Psoas muscle (tissue), 8 donors: ENCODE data around the gene ANKH. TPM values are rescaled to one million over a fixed set of nuclear protein-coding genes. Genes with fewer than 3 reads are reported as not detected.

ENCODE experiments used
- ATAC-seq, 4 donors: fragments of 200-7000 bp; cut with Tn5 transposase; one replicate each; pipeline ENCODE4 v1.9.1; 2020; ENCODE audit warnings: moderate library complexity in 3 of 4, mild to moderate bottlenecking in 2 of 4
- DNase-seq, 2 donors: peaks; one replicate each; pipeline ENCODE4 v3.0.0-alpha.2; 2020
- H3K27ac ChIP-seq: fragments of 200-600 bp; one replicate; pipeline ENCODE4 v1.8.0; 2022
- H3K27me3 ChIP-seq, 3 donors: fragments of 200-600 bp in 1 of 3; one replicate each; pipeline versions ENCODE4 v1.6.1 to v1.8.0; 2013 to 2022; ENCODE audit warnings: low read length in 2 of 3, mild to moderate bottlenecking in 2 of 3, moderate library complexity in 1 of 3; ENCODE audit not compliant: insufficient read depth in 3 of 3
- H3K36me3 ChIP-seq, 2 donors: fragments of 200-600 bp in 1 of 2; one replicate each; pipeline versions ENCODE4 v1.6.1 to v1.8.0; 2013 to 2022; ENCODE audit warnings: low read depth in 1 of 2, mild to moderate bottlenecking in 1 of 2, moderate library complexity in 1 of 2; ENCODE audit not compliant: insufficient read depth in 1 of 2
- H3K4me1 ChIP-seq: fragments of 200-600 bp; one replicate; pipeline ENCODE4 v1.8.0; 2022
- H3K4me3 ChIP-seq: fragments of 200-600 bp; one replicate; pipeline ENCODE4 v1.8.0; 2022; ENCODE audit warnings: mild to moderate bottlenecking
- H3K9me3 ChIP-seq: fragments of 200-600 bp; one replicate; pipeline ENCODE4 v1.8.0; 2022
- CTCF ChIP-seq: fragments of 200-600 bp; IDR thresholded peaks from one replicate; pipeline ENCODE4 v1.8.0; 2022; ENCODE audit warnings: antibody characterized with exemption
- WGBS, 3 donors: extraction: QIAGEN DNeasy Blood & Tissue Kit; methylation state at CpG; one replicate each; pipeline versions ENCODE4 v1.1.6 to v1.1.7; 2013; 5-methylcytosine and 5-hydroxymethylcytosine counted together
- intact Hi-C, 2 donors: fragments of 100-400 bp; cut with DNase I; formaldehyde crosslinking; loops; one replicate each; pipeline versions ENCODE4 v1.11.0 to v1.14.2; 2022
- polyA plus RNA-seq, 3 donors: library from polyadenylated mRNA; stranded (reverse); fragments of 200-250 nt; gene quantifications; one replicate each; pipeline ENCODE4 v1.2.3, GENCODE V29; 2013
- total RNA-seq, 4 donors: library from RNA; stranded (reverse); fragmentation: NEBNext Ultra II Directional in 2 of 4; extraction: Animal tissue kit (Norgen Biotek cat#: 25700) in 2 of 4; gene quantifications; one replicate each; pipeline versions ENCODE4 v1.2.1 to v1.2.4, GENCODE V29; 2021 to 2023
- donor health status: healthy with polysubstance abuse.
- donor health status: DM: no; HTN: no; CAD: no; lungs with moderate emphysema.
- donor health status: Bipolar disorder and iron deficiency.
- donor health status: healthy.
- donor health status: DM: yes; HTN: yes; CAD: no.
- donor health status: DM: no; HTN: no; CAD: no.
- donor health status: DM: no; HTN: no; CAD: no.
- donor health status: DM: yes; HTN: yes; CAD: no.

ANKH gene
- total and polyA plus RNA-seq, 7 donors = 24.0 to 92.8 (median 63.0) TPM

DNA sequence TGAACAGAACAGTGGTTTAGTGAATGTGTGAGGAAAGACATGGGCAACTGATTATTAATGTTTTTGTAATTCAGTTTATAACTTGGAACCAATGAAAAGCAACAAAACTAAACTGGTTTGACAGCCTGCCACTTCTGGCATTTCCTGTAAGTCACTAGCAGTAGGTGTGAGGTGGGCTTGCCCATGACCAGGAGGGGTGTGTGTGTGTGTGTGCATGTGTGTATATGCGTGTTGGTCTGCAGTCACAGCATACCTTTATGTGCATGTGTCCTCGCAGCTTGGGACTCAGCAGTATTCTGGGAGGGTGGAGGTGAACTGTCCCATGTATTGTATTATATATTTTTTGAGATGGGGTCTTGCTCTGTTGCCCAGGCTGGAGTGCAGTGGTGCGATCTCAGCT, 174.7 kb downstream of the ANKH start:
- Histone ChIP-seq H3K4me1 (no peaks in the 10 kb centered on the region), H3K36me3 (peaks cover 2 to 63% of the 10 kb centered on the region in 2 donors)
- no peak for ATAC-seq

GRCh38 chr5:14696057-14696456, 175.5 kb downstream of the ANKH start:
- Histone ChIP-seq H3K27me3 (no peaks in the 10 kb centered on the region), H3K4me3 (no peak overlapping the region), H3K36me3 (peaks cover 2 to 69% of the 10 kb centered on the region in 2 donors), H3K27ac (no peak overlapping the region), H3K4me1 (no peaks in the 10 kb centered on the region), H3K9me3 (no peaks in the 10 kb centered on the region)
- intact Hi-C loops = no loop called here
- ATAC-seq = no peak
- no peak for TF ChIP-seq CTCF
- no peak for DNase-seq
- WGBS, 3 donors = 47 to 48% (median 47%) methylated on average over 1 of the region's 1 CpG

More for the DNA sequence above, 174.7 kb downstream of the ANKH start:
- DNase-seq = no peak
- 94 to 100% (median 98%) methylated on average over 3 of the region's 3 CpGs for WGBS, 3 donors
- Histone ChIP-seq H3K9me3 (no peaks in the 10 kb centered on the region), H3K27ac (no peak overlapping the region), H3K4me3 (no peak overlapping the region), H3K27me3 (no peaks in the 10 kb centered on the region)
- TF ChIP-seq CTCF = no peak
- intact Hi-C loops = no loop called here

DNA sequence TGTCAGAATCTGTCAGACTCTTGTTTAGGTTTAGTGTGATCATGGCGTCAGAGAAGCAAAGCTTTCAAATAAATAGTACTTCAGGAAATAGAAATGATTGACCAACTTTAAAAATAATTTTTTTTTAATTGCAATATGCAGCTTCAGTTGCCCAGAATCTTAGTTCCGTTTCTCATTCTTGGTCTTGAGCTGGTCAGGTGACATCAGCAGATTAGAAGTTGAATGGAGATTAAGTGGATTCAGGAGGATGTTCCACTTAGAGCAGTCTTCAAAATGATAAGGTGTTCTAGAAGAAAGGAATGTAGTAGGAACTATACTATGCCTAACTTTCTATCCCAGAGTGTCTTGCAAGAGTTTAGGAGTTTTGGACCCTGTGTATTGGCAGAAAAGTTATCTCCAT, 176.4 kb downstream of the ANKH start:
- DNase-seq (no peak), ATAC-seq (no peak)
- peaks cover 5% of the 10 kb centered on the region for H3K9me3 ChIP-seq
- H3K27me3 ChIP-seq = no peaks in the 10 kb centered on the region
- 91 to 95% (median 94%) methylated on average over 2 of the region's 2 CpGs for WGBS, 3 donors
- H3K4me1 ChIP-seq = no peaks in the 10 kb centered on the region
- no peak overlapping the region for H3K4me3 ChIP-seq
- no peak overlapping the region for H3K27ac ChIP-seq
- no peak for TF ChIP-seq CTCF
- intact Hi-C loops = no loop called here
- H3K36me3 ChIP-seq = peaks cover 10 to 78% of the 10 kb centered on the region in 2 donors

GRCh38 chr5:14693070-14693469, 178.5 kb downstream of the ANKH start:
- intact Hi-C loops = no loop called here
- Histone ChIP-seq H3K36me3 (peaks cover 13 to 91% of the 10 kb centered on the region in 2 donors), H3K27ac (no peak overlapping the region), H3K4me3 (no peak overlapping the region), H3K27me3 (no peaks in the 10 kb centered on the region), H3K4me1 (no peaks in the 10 kb centered on the region), H3K9me3 (peaks cover 8% of the 10 kb centered on the region)
- 95 to 96% (median 95%) methylated on average over 5 of the region's 5 CpGs for WGBS, 3 donors
- no peak for ATAC-seq
- TF ChIP-seq CTCF = no peak
- no peak for DNase-seq

DNA sequence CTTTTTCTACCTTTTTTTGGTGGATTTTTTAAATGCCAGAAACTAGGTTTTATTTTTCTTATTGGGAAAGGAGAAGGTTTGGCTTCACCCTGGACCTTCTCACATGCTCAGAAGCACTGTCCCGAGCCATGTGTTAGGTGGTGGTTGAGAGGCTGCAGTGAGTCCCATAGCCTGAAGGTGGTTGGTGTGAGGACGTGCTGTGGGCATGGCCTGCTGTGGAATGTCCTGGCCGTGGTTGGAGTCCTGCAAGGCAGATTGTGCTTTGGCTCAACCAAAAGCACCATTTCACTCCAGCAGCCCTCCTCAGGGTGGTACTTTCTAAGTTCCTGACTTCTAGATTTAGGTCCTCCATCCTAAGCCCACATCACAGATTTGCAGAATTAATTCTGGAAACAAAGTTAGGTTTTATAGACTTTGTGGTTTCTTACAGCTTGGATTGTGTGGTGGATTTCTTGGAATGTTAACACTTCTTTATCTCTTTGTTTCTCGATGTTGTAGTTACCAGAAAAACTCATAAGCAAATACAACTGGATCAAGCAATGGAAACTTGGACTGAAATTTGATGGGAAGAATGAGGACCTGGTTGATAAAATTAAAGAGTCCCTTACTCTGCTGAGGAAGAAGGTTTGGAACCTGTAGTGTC, 184.4 kb downstream of the ANKH start:
- Histone ChIP-seq H3K4me3 (no peak overlapping the region), H3K36me3 (peaks cover 15 to 66% of the 10 kb centered on the region in 2 donors), H3K9me3 (peaks cover 8% of the 10 kb centered on the region), H3K27ac (no peak overlapping the region), H3K4me1 (peaks cover 29% of the 10 kb centered on the region), H3K27me3 (no peaks in the 10 kb centered on the region)
- 36 to 42% (median 41%) methylated on average over 4 of the region's 4 CpGs for WGBS, 3 donors
- TF ChIP-seq CTCF = no peak
- DNase-seq (no peak), ATAC-seq (peak; percentile 60 to 79 (median 74))
- intact Hi-C loops = loop anchor here (2.0 to 10.0 kb wide), 4 partner anchors 88 to 316 kb away; partner anchors contain the start of gene ANKH (in 1 of the 2)
